ENCODE data around the gene CMTM4.
"Not testable (repeated sequence)": the region's sequence is repeated elsewhere in the genome, so short reads cannot be mapped to it uniquely, and the experiment has no call there.

Gene CMTM4

DNA sequence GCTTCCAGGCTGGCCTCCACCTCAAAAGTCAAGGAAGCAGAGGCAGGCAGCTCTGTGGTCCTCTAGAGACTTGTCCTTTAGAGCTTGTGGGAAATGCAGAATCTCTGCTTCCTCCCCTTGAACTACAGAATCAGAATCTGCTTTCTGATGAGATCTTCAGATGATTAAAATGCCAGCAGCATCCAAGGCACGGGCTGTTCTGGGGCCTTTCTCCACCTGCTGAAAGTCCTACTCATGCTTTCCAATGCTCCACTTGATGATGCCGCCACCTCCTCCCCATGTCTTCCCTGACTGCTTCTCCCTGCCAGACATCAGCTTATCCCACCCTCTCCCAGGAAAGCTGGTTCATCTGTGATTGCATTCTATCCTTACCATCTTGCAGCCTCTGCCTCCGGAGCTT lies 58.7 kb downstream of the CMTM4 start:
- TF ChIP-seq ZFX (IDR thresholded peaks at IDR 0.05): no peak
- TF ChIP-seq, protein P1, sequence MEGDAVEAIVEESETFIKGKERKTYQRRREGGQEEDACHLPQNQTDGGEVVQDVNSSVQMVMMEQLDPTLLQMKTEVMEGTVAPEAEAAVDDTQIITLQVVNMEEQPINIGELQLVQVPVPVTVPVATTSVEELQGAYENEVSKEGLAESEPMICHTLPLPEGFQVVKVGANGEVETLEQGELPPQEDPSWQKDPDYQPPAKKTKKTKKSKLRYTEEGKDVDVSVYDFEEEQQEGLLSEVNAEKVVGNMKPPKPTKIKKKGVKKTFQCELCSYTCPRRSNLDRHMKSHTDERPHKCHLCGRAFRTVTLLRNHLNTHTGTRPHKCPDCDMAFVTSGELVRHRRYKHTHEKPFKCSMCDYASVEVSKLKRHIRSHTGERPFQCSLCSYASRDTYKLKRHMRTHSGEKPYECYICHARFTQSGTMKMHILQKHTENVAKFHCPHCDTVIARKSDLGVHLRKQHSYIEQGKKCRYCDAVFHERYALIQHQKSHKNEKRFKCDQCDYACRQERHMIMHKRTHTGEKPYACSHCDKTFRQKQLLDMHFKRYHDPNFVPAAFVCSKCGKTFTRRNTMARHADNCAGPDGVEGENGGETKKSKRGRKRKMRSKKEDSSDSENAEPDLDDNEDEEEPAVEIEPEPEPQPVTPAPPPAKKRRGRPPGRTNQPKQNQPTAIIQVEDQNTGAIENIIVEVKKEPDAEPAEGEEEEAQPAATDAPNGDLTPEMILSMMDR (conservative IDR thresholded peaks at IDR 0.05): no peak

GRCh38 chr16:66636199-66636598 lies 60.3 kb downstream of the CMTM4 start:
- no peak overlapping the region for H3K27ac ChIP-seq
- TF ChIP-seq, protein P1 (conservative IDR thresholded peaks at IDR 0.05): no peak
- TF ChIP-seq ZFX (IDR thresholded peaks at IDR 0.05): no peak

More for the DNA sequence above, 58.7 kb downstream of the CMTM4 start:
- no peak overlapping the region for H3K27ac ChIP-seq

DNA sequence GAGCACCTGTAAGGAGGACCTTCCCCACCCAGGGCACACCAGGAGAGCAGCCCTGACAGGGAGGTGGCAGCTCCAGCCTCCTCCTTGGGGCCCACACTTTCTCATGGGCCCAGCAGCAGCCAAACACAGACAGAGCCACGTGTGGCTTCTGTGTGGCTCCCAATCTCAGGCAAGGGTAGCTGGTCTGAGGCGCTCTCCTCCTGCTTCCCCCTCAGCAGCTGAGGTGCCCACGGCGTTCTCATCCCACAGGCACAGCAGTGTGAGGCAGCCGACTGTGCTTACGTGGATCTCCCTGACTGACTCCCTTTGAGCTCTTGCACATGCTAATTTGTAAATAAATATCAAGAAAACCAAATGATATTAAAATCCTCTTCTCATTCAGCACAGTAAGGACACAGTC lies 61.1 kb downstream of the CMTM4 start:
- TF ChIP-seq, protein P1 (conservative IDR thresholded peaks at IDR 0.05): no peak
- TF ChIP-seq ZFX (IDR thresholded peaks at IDR 0.05): no peak

DNA sequence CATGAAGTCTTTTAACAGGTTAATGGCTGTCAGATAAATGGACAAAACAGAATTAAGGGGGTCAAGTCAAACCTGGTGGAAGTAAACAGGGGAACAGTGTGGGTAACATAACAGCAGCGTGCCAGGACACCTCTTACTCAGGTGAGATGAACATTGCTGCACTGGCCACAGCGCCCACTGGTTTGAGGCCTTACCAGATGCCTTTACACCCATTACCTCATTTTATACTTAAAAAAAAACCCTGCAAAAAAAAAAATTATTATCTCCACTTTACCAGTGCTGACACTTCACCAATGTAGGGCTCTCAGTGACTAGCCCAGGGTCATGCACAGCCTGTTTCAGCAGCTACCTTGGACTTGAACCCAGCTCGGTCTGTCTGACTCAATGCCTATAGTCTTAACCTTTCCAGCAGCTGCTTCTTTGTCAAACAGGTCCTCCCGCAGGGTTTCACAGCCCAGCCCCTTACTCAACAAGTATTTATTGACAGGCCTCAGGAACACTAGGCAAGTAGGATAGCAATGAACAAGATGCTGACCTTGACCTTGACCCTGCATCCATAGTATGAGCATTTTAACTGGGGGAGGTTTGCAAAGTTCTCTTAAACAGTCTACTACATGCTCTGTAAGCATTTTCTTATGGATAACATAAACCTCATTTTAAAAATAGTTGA lies 61.9 kb downstream of the CMTM4 start:
- TF ChIP-seq ZFX (IDR thresholded peaks at IDR 0.05): no peak
- TF ChIP-seq, protein P1 (conservative IDR thresholded peaks at IDR 0.05): no peak
- H3K27ac ChIP-seq: no peak overlapping the region

More for the DNA sequence above, 61.1 kb downstream of the CMTM4 start:
- no peak overlapping the region for H3K27ac ChIP-seq

DNA sequence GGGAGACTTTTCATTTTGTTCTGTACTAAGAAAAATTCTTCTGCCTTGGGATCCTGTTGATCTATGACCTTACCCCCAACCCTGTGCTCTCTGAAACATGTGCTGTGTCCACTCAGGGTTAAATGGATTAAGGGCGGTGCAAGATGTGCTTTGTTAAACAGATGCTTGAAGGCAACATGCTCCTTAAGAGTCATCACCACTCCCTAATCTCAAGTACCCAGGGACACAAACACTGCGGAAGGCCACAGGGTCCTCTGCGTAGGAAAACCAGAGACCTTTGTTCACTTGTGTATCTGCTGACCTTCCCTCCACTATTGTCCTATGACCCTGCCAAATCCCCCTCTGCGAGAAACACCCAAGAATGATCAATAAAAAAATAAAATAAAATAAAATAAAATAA lies 65.0 kb downstream of the CMTM4 start:
- not testable (repeated sequence) for H3K27ac ChIP-seq

DNA sequence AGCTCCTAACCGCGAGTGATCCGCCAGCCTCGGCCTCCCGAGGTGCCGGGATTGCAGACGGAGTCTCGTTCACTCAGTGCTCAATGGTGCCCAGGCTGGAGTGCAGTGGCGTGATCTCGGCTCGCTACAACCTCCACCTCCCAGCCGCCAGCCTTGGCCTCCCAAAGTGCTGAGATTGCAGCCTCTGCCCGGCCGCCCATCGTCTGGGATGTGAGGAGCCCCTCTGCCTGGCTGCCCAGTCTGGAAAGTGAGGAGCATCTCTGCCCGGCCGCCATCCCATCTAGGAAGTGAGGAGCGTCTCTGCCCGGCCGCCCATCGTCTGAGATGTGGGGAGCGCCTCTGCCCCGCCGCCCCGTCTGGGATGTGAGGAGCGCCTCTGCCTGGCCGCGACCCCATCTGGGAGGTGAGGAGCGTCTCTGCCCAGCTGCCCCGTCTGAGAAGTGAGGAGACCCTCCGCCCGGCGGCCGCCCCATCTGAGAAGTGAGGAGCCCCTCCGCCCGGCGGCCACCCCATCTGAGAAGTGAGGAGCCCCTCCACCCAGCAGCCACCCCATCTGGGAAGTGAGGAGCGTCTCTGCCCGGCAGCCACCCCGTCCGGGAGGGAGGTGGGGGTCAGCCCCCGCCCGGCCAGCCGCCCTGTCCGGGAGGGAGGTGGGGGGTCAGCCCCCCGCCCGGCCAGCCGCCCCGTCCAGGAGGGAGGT lies 65.8 kb downstream of the CMTM4 start:
- not testable (repeated sequence) for H3K27ac ChIP-seq

GRCh38 chr16:66629856-66630255 lies 66.7 kb downstream of the CMTM4 start:
- no peak overlapping the region for H3K27ac ChIP-seq
- TF ChIP-seq, protein P1 (conservative IDR thresholded peaks at IDR 0.05): no peak
- no peak for TF ChIP-seq ZFX (IDR thresholded peaks at IDR 0.05)

- H3K27ac ChIP-seq: not testable (repeated sequence)
Observed at GRCh38 chr16:66627611-66628378, 68.7 kb downstream of the CMTM4 start.
